Measurements from ENCODE around the gene CALML5.

CALML5 gene

DNA sequence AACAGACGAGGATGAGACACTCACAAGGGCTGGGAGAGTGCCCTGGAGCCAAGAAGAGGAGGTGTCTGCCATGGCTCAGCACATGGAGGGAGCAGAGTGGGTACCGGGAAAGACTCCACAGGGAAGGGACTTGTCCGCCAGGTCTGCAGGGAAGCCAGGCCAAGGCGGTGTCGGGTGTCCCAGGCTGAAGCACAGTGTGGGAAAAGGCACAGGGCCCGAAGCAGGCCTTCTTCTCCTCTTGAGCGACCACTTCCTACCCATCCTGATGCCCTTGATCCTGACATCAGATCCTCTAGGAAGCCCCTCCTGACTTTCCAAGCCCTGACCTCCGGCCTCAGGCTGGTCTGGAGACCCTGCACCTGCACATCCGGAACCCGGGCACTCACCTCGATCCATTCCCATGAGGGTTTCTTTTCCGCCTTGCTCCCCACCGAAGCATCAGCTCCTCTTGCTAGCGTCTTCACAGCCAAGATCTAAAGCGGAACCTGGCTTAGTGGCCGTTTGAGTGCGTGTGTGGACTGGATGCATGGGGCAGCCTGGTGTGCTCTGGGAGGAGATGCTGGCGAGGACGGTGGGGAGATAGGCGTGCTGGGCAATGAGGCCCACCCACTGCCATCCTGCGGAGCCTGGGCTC, 33.8 kb upstream of the CALML5 start:
- no peak for DNase-seq (ENCODE audit: low read depth)

DNA sequence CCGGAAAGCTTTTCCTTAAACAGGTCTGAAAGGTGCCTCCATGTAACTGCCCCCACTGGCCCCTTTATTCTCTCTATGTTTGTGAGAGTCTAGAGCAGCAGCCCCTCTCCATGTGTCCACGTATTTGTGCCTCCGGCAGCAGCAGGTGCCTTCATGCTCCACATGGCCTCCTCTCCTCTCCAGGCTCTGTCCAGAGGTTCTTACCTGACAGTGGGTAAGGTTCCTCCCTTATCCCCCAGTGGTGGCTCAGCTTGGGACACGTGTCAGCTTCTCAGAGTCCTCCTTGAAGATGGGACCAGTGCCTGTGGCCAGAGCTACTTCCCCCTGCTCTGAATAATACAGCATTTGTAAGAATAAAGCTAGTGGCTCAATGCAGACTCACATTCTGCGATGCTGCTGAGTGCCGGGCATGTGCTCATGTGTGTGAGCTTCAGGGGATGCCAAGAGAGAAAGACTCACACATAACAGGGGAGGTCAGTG, 33.3 kb upstream of the CALML5 start:
- no peak for DNase-seq (ENCODE audit: low read depth)

DNA sequence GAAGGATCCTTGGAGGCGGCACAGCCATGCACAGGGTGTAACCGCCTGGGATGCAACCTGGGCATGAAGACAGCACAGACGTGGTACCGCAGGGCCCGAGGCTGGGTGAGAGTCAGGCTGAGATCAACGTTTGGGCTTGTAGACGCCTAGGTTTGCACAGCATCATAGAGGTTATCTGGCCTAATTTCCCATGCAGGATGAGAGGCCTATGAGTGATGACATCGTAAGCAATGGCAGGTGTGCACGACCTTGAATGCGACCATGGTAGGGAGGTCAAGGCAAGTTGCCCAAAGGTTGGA, 32.9 kb upstream of the CALML5 start:
- no peak for DNase-seq (ENCODE audit: low read depth)

DNA sequence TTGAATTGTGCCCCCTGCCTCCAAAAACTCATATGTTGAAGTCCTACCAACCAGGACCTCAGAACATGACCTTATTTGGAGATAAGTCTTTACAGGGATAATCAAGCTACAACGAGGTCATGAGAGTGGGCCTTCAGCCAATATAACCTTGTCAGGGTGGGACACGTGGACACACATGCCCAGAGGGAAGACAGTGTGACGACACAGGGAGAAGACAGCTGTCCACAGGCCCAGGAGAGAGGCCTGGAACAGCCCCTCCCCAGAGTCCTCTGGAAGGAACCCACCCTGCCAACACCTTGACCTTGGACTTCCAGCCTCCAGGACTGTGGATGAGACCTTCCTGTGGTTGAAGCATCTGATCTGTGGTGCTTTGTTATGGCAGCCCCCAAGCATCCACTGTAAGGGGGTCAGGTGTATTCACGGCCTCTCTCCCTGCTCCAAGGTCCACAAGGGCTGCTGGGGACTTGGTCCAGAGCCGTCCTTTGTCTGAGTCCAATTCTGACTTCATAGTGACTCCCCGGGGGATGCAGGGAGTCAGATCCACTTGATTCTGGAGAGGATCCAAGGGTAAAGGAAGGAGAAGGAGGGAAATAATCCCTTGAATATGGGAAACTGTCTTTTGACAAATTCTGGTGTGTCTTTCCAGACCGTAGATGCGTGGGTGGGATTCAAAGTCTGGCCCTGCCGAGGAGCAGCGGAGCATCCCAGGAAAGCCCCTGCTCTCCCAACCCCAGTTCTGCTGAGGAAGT, 32.4 kb upstream of the CALML5 start:
- no peak for DNase-seq (ENCODE audit: low read depth)

DNA sequence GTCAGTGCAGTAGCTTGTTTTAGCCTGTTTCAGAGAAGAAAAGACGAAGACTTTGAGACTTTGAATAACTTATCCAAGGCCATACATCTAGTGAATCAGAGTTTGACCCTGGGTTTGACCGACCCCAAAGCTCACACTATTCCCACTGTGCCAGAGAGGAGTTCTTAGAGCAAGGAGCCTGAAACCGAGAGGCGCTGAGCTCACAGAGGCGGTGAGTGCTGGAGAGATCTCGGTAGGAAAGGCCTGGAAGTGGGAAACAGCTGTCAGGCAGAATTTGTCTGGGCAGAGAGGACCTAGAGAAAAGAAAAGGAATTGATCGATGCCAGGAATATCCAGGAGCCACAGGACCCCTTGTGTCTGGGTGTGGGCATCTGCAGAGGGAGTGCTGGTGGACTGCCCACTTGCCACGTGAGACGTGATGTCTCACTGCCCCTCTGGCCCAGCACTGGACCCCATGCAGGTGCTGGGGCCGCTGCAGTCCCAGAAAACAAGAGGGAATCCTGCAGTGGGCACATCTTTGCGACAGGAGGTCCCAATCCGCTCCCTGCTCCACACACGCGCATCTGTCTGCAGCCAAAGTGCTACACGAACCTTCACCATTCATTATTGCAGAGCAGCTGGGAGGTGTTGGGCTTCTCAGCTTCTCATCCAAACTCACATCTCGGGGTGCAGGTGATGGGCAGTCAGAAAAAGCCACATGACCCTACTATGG, 31.6 kb upstream of the CALML5 start:
- no peak for DNase-seq (ENCODE audit: low read depth)

DNA sequence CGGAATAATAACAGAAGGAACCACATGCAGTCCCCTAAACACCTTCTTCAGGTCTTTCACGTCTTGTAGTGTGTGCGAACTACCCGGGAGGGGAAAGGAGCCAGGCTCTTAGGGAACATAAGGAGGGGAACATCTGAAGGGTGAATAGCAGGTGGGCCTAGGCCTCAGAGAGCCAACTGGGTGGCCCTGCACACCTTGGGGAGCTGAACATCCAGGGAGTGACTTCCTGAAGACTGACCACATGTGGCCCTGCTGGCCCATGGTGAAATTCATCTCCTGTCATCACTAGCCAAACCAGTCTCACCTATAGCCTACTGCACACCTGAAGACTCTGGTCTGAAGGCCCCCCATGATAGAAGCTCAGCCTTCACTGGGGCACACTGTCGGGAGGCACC, 31.0 kb upstream of the CALML5 start:
- DNase-seq (ENCODE audit: low read depth) = no peak

DNA sequence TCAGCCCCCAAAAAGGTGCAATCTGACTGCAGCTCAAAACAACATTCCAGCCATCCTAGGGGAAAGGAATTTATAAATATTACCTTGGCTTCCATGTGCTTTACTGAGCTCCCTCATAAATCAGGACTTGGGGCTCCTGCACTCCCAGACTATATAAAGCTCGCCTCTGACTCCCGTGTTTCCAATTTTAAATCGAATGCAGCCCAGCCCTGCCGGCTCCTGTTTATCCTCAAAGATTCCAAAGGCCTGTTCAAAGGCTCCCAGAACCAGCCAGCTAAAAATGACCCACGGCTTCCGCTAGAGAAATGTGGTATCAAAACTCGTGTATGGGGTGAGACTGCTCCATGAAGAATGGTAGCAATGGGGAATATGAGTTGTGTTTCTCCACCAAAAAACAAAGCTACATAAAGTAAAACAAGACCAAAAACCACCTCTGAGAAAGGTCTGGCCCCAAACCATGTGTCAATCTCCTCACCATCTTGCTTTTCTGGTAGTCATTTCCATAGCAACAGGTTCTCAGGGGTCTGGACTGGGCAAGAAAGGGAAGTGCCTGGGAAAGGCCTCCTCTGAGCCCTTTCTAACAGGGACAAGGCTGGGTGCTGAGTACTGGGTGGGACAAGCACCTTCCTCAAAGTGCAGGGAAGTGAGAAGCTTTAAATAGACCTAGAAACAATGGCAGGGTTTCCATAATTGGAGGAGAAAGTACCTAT, 30.5 kb upstream of the CALML5 start:
- no peak for DNase-seq (ENCODE audit: low read depth)

DNA sequence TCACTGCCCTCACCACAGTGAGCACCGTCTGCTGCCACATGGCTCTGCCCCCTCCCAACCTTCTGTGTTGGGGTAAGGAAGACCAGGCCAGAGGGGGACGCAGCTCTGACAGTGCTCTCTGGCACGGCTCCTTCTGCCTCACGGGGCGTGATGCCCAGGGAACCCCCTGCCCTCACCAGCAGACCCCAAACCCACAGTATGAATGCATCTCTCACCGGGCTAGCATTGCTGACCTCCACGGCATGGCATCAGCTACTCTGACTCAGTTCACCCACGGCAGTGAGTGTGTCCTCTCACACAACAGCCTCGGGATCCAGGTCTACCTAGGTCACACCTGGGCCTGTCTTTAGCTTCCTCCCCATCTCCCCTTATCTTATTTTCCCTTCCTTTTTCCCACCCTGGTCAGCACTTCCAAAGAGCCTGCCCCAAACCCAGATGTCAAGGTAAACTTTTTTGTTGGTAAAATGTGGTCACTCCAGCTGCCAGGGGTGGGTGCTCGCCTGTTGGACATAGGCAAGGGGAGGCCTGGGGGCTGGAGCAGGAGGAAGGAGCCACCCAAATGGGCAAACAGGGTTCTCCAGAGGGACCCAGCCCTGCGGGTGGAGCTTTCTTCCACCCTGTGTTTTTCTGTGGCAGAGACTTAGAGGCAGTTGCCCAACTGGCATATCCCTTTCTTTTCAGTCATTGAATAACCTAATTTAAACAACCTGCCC, 29.8 kb upstream of the CALML5 start:
- DNase-seq (ENCODE audit: low read depth) = no peak

DNA sequence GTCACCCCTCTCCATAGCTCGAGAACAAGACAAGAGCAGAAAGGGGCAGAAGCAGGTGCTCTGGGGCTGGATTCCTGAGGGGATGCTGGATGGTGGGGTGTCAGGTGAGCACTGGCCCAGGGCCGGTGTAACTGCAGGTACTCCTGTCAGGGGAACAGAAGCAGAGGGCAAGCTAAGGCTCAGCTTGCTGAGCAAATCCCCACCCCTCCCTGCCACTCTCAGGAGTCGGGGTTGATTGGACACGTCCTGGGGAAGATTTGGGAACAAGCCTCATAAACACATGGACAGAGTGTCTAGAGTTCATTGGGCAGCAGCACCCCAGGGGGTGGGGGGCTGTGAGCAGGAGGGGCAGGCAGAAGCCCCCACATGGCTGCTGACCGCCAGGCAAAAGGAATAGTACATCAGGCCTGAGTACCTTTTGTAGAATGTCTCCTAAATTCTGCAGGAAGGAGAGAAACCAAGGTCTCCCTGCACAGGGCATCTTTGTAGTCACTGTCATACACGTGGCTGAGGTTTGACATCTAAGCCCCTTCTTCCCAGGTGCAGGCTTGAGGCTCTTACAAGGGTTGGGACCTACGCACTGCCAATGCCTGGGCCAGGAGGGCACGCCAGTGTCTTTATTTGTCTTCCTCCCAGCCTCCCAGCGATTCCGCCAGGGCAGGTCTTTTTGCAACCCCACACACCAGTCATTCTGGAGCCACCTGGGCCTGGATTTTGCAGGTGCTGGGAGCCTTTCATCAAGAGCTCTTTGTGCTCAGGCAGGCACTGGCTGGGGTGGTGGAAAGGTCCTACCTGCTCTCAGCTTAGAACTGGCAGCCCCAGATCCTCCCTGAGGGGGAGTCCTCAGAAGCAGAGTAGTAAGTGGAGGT, 28.2 kb upstream of the CALML5 start:
- no peak for DNase-seq (ENCODE audit: low read depth)

DNA sequence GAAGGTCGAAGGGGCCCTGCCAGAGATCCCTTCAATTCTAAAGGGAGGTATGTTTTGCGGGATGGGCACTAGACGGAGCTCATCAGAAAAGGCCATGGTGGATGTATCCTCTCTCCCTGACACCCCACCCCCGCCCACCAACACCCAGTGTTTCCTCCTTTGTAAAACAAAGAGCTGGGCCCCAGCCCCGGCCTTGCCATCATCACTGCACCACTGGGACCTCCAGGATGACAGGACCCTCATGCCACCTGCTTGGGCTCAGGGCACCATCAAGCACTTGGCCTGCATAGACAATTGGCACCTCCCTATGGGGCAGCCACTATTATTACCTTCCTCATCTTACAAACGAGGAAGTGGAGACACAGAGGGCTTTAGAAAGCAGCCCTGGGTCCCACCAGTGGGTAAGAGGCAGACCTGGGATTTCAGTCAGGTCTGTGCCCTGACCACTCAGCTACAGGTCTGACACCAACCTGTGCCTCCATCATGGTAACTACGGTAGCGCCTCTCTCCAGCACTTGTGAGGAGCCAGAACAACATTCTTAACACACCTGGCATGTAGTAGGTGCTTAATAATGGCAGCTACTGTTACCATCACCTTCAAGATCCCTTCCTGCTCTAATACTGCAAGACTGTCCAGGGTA, 27.4 kb upstream of the CALML5 start:
- no peak for DNase-seq (ENCODE audit: low read depth)

DNA sequence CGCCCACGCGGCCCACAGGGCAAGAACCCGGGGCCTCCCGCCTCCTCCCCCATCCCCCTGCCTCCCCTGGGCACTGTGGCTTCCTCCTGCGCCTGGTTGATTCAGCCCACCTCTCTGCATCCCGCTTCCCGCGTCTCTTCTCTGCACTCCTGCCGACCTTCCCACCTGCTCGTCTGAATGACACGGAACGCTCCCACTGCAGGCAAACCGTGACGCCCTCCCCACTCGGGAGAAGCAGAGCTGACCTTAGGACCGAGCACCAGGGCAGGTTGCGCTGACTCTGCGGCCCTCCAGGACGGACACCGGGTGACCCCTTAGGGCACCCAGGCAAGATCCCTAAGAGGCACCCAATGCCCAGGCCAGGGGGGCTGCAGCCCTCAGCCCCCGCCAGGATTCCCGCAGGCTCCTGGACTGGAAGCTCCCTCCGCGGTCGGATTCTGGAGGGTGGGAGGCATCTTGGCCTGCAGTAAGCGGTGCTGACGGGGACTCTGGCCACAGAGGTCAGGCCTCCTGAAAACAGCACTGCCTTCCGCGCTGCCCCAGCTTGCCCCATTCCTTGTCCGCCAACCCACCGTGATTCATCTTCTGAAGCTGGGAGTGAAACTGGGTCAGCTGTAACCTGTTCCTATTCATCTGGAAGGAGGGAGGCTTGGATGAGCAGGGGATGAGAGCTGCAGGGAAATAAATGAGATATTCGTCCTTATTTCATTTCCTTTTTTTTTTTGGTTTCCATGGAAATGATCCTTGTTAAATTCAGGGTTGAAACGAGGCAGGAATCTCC, 26.4 kb upstream of the CALML5 start:
- DNase-seq (ENCODE audit: low read depth) = no peak

DNA sequence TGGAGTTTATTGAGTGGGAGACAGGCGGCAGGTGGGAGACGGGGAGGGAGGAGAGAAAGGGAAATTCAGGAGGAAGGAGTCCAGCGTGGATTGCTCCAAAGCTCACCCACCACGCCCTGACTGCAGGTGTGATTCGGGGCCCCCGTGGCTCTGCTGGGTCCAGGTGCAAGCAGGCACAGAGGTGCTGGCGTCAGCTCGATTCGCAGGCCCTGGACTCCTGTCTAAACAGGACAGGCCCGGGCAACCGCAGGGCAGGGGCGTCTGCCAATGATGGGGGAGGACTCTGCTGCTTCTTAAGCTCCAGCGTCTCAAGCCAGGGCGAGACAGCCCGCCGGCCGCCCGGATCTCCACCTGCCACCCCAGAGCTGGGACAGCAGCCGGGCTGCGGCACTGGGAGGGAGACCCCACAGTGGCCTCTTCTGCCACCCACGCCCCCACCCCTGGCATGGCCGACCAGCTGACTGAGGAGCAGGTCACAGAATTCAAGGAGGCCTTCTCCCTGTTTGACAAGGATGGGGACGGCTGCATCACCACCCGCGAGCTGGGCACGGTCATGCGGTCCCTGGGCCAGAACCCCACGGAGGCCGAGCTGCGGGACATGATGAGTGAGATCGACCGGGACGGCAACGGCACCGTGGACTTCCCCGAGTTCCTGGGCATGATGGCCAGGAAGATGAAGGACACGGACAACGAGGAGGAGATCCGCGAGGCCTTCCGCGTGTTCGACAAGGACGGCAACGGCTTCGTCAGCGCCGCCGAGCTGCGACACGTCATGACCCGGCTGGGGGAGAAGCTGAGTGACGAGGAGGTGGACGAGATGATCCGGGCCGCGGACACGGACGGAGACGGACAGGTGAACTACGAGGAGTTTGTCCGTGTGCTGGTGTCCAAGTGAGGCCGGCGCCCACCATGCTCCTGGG, 25.5 kb upstream of the CALML5 start, which contains the start of gene CALML3:
Gene CALML3, plus strand, starts transcription at position 321 of the 920 bp plus-strand sequence. Its CDS starts 125 bp downstream, at position 446.
- no peak for DNase-seq (ENCODE audit: low read depth)

DNA sequence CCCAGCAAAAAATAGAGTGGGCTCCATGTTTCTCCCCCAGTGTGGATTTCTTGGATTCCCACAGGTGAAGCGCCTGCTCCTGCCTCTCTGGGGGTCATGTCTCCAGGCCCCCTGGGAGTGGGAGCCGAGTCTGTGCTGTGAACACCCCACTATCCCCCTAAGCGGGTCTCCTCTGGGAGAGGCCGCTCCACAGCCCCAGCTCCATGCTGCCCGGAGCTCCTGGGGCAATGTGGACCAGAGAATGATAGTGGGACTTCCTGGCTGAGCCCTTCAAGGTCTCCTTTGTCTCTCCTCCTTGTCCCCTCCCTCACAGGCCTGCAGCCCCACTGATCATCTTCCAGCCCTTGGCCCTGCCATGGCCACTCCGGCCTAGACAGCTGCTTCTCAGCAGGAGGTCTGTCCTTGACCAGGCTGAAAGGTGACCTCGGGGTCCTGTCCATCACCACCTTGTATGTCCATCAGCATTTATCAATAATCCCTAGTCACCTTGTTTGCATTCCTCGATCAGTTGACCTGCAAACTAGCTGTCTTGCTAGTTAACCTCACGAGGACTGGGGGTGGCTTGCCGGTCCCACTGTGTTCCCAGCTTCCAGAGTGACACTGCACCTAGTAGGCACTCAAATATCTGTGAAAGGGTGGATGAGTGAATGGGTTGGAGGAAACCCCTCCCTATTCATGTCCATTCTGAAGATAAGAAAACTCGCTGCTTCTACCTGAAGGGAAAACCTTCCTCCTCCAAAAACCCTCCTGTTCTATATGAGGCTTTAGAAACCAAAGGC, 24.6 kb upstream of the CALML5 start:
- DNase-seq (ENCODE audit: low read depth) = no peak

DNA sequence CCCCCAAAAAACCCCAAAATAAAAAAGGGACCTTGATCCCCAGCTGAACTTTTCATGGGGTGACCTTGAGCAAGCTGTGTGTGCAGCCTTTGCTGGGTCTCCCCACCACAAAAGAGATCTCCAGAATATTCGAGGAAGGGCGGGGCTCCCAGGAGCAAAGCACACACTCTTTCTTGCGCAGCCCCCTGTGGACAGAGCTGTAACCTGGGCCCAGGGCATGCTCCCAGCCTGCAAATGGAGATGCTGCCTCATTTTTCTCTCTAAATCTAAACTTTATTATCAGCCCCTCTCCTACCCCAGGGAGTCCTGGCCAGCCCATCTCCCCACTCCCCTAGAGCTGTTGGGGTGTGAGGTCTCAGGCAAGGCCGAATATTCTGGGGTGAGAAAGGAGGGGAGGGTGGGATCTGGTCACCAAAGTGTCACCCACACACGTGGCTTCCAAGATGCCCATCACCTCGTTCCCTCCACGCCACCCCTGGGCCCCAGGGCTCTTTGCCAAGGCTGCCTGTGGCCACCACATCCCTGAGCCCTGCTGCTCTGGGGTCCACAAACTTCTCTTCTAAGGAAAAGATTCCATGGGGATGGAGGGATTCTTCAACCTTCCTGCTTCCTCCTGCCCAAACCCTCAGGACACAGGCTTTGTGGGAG, 23.7 kb upstream of the CALML5 start:
- no peak for DNase-seq (ENCODE audit: low read depth)

DNA sequence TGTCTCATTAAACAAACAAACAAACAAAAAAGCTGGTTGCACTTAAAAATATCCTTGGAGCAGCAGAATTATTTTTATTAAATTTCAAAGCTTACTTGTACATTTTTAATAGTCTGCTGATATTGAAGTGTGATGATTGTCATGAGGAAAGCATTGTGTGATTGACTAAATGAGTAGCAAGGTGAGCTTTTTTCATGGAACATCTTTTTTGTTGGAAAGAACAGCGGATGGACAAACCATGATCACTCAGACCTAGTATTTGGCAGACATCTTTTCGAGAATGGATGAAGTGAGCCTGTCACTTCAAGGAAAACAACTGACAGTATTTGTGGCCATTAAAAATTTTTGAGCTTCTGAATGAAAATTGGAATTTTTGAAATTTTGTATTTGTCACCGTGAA, 19.7 kb upstream of the CALML5 start:
- no peak for DNase-seq (ENCODE audit: low read depth)

DNA sequence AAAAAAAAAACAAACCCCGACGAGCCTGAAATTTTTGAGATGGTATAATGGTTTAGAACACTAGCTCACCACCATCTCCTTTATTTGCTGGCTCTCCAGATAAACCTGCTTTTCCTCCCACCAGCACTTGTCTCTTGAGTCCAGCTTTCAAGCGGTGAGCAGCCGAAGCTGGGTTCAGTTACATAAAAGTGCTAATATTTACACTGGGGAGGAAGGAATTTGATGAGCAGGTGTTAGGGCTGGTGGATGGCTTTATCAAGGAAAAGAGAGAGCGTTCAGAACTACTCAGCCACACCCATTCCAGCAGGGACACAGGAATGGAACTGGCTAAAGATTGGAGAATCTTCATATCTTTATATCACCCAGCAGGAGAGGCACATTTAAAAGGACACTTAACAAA, 18.8 kb upstream of the CALML5 start:
- DNase-seq (ENCODE audit: low read depth) = no peak

DNA sequence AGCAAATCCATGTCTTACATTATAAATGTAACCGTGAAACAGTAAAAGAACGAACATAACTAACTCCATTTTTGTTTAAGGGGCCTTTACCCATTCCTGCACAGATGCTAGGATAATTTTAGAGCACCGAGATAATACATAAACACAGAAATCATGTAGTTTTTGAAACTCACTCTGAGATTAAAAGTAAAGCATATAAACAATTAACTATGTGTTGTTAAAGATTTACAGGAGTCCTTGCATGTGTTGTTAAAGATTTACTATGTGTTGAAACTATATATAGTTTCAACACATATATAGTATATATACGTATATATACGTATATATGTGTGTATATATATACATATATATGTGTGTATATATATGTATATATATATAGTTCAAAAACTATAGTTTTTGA, 18.2 kb upstream of the CALML5 start:
- no peak for DNase-seq (ENCODE audit: low read depth)
